GM21825 (cell line): ENCODE results near the gene GPS2.
A peak's percentile ranks its signal among the peaks of the same experiment; 100 is the strongest.
"Not testable (repeated sequence)": the region's sequence is repeated elsewhere in the genome, so short reads cannot be mapped to it uniquely, and the experiment has no call there.

Experiments
- ATAC-seq: cut with Tn5 transposase; IDR thresholded peaks from one replicate; pipeline ENCODE4 v1.9.1; 2021; ENCODE audit warnings: mild to moderate bottlenecking, moderate library complexity; ENCODE audit not compliant: unreplicated experiment

The GPS2 gene

GRCh38 chr17:7340179-7340578, 25.0 kb upstream of the GPS2 start:
- ATAC-seq = no peak

- ATAC-seq = not testable (repeated sequence)
Observed at GRCh38 chr17:7337600-7337999, 22.4 kb upstream of the GPS2 start.

DNA sequence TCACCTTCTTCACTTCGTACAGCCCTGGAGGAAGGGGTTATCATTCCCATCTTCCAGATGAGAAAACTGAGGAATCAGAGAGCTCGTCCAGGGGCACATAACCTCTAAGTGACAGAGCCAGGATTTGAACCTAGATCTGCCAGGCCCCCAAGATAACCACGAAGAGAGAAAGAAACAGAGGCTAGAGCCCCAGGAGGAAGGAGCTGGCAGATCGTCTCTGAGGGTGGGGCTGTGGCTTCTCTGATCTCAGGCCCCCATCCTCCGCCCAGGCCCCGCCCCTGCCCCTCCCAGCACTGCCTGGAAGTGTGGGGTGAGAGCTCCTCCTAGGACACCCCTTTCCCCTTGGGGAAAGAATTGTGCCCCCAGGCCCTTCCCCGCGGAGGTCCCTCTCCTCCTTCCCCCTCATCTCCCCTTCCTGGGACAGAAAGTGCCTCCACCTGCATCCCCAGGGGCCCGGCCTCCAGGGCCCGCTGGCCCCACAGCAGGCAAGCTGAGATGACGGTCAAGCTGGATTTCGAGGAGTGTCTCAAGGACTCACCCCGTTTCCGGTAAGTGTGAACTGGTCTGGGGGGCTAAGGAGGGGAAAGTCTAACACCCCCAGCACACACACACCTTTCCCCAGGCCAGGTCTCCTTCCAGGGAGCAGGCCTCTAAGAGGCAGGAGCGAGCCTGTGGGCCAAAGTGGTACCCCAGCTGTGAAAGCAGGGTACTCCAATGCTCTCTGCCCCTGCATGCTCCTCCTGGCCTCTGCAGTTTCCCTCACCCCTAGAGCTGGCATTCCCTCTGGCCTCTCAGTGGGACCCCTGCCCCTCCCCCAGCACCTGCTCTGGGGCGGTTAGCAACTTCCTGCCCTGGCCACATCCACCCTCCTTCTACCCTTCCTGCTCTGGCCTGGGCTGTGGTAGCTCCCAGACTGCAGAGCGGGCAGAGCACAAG, 21.3 kb upstream of the GPS2 start, which contains the start of gene ACAP1:
ACAP1 (plus strand) TSS at position 290 of the 936 bp plus-strand sequence; CDS start at position 496, 206 bp downstream.
- peak; percentile 63 for ATAC-seq

- ATAC-seq = not testable (repeated sequence)
Observed at GRCh38 chr17:7335765-7336164, 20.6 kb upstream of the GPS2 start.

- no peak for ATAC-seq
Observed at GRCh38 chr17:7334938-7335538, 19.9 kb upstream of the GPS2 start.

- not testable (repeated sequence) for ATAC-seq
Observed at GRCh38 chr17:7332600-7333069, 17.5 kb upstream of the GPS2 start.

GRCh38 chr17:7332111-7332510, 17.0 kb upstream of the GPS2 start:
- ATAC-seq = no peak

DNA sequence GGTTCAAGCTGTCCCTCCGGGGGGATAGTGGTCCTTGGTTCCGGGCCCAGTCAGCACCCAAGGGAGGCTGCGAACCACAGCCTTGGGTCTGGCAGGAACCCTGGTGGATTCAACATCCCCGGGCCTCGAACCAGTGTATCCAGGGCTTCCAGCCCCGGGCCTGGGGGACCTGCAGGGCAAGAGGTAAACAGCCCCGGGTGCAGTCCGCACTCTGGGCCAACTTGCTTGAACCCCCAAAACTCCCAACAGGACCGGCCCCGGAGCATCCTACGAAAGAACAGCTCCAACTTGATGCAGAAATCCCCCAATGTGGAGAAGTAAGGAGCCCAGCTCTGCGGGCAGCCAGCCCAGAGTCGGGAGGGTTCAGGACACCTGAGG, 15.5 kb upstream of the GPS2 start:
- ATAC-seq = no peak

DNA sequence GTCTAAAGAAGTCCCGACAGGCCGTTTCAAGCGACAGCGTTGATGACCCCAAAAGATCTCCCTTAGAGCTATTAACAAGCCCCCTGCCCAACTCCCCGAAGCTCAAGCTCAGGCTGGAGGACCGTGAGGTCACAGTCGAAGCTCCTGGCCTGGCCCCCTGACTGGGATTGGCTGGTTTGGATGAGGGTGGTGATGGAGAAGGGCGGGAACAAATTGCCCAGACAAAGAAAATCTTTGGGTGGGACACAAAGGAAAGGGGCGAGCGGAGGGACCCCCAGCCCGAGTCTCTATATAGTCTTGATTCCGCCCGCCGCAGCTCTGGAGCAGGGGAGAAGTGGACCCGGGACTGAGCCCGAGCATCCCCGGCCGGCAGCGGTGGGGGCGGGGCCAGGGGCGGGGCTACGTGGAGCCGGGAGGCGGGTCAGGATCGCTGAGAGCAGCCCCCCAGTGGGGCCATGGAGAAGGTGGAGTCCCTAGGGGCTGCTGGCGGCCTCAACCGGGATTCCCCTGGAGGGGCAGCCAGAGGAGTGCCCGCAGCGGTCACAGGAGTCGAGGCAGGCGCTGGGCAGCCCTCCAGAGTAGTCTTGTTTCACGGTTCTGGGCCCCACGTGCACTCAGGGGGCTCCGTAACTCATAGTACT, 15.0 kb upstream of the GPS2 start:
- peak; percentile 23 for ATAC-seq

- ATAC-seq = peak; percentile 48
Observed at GRCh38 chr17:7329374-7329996, 14.3 kb upstream of the GPS2 start.

DNA sequence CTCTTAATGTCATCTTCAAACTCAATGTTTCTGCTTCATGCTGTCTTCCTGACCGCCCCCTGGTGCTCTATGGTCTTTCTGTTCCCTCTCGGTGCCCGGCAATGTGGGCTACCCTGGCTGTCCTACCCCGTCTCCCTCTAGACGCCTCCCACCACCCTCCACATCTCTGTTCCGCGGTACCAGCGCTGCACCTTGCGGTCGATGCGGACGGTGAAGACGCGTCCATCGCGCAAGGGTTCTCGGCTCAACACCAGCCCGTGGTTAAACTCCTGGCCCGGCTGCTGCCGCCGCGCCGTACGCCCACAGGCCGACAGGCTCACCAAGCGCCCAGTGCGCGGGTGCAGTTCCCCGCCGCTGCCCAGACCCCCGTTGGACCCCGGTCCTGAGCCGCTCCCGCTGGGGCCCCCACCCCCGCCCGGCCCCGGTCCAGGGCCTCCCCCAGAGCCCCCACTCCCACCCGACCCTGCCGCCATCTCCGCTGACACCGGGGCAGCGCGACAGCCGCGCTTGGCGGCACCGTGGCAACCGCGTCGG, 13.7 kb upstream of the GPS2 start, which contains the start of gene NEURL4:
NEURL4 (minus strand) TSS at position 496 of the 534 bp plus-strand sequence; CDS start at position 473, 23 bp downstream.
- no peak for ATAC-seq

DNA sequence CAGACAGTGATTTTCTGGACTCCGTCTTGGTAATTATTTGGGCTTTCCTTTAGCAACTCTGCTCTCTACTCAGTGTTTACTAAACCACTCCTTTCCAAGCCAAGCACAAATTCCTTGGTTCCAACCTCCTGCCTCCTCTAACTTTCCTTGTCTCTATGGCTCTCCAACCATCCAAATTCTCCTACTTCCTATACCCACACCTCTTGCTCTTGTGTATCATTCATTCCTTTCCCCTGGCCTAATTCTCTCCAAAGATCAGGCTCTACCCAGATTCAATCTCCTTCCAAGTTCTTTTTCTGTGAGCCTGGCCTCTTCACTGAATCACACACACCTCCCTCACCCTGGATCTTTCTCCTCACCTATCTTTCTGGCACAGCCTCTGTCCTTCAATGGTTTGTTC, 12.8 kb upstream of the GPS2 start:
- no peak for ATAC-seq

GRCh38 chr17:7327501-7327900, 12.3 kb upstream of the GPS2 start:
- ATAC-seq = no peak

DNA sequence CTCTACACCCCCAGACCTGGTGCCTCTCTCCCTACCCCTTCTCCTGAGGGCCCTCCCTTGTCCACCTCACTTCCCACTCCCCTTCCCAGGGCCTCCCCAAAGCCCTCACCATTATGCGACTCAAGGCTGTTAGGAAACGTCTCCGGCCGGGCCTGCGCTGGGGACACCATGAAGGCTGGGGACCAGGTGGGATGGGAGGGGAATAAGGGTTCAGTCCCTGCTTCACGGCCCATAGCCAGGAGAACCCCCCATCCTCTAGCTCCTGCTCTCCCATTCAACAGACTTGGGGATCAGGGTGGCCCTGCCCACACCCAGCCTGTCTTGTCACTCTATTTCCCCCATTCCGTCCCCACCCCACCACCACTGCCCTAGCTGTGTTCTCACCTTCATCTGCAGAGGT, 11.9 kb upstream of the GPS2 start:
- ATAC-seq = no peak

DNA sequence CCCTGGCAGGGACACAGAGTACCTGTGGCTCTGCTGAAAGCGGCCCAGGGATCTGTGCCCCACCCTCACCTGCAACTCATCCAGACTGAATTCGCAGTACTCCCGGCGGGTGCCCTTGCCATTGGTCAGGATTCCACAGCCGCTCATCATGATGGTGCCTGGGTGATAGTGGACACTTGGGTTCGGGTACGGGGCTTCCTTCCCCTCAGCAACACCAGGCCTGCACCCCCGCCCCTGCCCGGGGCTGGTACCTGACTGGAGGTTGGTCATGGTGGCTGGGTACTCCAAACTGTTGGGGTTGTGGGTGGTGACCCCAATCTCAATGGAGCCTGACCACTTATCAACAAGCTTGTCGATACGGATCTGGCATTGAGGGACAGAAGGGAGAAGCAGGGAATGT, 11.0 kb upstream of the GPS2 start:
- no peak for ATAC-seq

DNA sequence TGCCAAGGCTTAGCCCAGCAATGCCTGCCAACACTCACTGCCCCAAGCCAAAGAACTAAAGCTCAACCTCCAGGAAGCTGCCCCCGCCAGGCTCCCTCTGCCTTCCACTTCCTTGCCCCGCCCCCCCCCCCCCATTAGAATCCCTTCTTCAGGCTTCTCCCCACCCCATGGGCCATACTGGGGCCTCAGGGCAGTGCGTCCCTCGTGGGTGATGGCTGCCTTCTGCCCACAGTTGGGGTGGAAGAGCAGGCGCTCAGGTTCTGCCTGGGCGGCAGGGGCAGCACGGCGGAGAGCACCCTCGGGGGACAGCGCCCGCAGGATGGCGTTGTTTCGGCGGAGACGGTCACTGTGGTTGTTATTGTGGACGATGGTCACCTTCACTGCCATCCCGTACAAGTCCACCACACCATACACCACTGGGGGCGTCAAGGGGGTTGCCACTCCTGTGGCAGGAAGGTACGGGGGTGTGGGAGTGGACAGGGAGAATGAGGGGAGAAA, 9.9 kb upstream of the GPS2 start:
- ATAC-seq = no peak

GRCh38 chr17:7324438-7324779, 9.2 kb upstream of the GPS2 start:
- ATAC-seq = no peak

GRCh38 chr17:7323731-7324437, 8.7 kb upstream of the GPS2 start:
- no peak for ATAC-seq

GRCh38 chr17:7322520-7323194, 7.5 kb upstream of the GPS2 start:
- no peak for ATAC-seq
